Measurements from ENCODE around the gene SPACA9.

DNA sequence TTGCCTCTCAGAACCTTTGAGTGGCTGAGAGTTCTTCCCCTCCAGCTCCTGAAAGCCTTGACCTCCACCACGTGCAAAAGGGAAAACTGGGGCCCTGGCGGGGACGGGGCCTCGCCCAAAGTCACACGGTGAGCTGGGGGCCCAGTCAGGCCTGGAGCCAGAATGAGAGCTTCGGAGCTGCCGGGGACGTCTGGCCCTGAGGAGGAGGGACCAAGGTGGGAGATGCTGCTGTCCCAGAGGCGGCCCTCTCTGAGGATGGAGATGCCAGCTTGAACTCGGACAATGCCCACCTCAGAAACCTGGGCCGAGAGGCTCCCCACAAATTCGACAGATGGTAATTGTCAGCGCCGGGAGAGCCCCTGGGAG is 1.3 kb upstream of the SPACA9 start:
- TF ChIP-seq, protein P1, sequence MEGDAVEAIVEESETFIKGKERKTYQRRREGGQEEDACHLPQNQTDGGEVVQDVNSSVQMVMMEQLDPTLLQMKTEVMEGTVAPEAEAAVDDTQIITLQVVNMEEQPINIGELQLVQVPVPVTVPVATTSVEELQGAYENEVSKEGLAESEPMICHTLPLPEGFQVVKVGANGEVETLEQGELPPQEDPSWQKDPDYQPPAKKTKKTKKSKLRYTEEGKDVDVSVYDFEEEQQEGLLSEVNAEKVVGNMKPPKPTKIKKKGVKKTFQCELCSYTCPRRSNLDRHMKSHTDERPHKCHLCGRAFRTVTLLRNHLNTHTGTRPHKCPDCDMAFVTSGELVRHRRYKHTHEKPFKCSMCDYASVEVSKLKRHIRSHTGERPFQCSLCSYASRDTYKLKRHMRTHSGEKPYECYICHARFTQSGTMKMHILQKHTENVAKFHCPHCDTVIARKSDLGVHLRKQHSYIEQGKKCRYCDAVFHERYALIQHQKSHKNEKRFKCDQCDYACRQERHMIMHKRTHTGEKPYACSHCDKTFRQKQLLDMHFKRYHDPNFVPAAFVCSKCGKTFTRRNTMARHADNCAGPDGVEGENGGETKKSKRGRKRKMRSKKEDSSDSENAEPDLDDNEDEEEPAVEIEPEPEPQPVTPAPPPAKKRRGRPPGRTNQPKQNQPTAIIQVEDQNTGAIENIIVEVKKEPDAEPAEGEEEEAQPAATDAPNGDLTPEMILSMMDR (conservative IDR thresholded peaks at IDR 0.05) = no peak
- no peak for TF ChIP-seq EZH2 (IDR thresholded peaks at IDR 0.05; ENCODE audit: low read depth)
